Eye (tissue), 1 donor: ENCODE measurements around the gene DHRS7B.
"Not testable (repeated sequence)": the region's sequence is repeated elsewhere in the genome, so short reads cannot be mapped to it uniquely, and the experiment has no call there.

Experiments used
- DNase-seq: peaks from one replicate; pipeline ENCODE4 v3.0.0-alpha.2; 2015

DHRS7B gene

DNA sequence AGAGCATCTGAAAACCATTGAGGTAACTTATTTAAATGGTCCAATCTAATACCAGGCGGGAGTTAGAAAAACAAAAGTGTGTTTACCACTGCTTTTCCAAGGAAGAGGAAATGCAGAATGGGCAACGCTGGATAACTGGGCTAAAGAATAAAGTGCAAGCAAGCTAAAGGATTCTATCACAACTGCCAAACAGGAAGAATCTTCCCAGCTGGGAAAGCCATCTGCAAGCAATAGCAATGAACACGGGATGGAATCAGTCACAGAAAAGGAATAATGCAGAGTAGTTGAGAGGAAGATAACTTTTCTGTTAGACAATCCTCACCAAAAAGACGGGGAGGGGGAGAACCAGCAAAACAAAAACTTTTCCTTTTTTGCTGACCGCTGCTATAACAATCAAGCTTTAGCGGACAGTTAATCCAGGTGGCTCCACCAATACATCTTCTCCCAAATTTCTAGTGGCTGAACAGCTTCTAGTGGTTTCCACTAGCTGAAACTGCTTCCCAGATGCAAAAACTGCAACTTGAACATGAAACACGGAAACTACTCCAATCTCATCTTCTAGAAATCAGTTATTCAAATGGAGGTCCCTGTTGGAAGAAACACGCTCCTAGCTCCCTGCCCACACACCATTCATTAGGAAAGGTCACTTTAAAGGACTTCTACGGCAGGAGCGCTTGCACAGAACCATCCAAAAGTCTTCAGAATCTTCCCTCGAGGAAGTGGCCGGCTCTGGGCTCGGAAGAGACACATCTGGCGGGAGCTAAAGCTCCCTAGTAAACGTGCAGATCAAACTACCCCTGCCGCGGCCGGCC lies 86.3 kb downstream of the DHRS7B start:
- no peak for DNase-seq

DNA sequence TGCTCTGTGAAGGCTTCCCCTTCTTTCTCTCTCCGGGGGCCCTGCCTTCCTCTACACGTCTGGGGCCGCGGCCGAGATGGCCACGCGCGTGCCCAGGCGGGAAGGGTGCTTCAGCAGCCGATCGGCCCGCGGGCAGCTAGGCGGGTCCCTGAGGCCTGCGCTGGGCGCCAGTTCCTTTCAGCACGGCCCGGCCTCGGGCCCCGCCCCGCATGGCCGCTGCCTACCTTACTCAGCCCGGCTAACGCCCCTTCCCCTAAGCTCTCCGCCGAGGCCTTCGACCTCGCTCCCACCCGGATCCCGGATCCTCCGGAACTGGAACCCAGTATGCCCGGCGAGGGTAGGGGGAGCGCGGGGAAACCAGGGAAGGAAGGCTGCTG lies 86.9 kb downstream of the DHRS7B start:
- DNase-seq, result no peak

DNA sequence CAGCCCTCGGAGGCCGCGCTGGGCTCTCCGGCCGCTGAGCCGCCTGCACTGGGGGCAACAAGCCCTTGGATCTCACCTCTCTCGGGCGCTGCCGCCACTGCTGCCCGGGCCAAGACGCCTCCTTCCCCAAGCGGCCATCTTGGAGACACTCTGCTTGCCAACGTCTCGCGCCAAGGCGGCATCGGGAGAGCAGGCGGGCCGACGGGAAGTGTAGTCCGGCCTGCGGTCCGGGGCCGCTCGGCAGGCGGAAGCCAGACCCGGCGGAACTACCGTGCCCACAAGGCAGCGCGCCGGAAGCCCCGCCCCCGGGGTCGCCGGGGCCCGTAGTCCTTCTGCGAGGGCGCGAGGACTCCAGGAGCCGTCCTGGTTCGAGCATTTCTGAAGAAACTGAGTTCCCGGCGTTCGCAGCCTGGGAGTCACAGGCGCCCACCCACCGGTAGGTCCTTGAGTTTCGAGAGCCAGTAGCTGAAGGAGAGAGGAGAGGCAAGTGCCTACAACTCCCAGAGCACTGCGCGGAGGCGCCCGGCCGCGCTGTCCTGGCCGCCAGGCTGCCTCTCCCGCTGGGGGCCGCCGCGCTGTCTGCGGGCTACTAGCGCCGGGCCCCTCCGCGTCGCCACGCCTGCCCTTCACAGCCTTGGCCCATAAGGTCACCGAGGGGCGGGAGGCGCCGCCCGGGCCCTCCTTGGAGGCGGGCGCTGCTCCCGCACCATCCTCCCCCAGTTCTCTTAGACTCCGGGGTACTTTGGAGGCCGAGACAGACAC lies 87.4 kb downstream of the DHRS7B start, which contains the start of gene TMEM11:
Gene TMEM11, minus strand, starts transcription at position 147 of the 762 bp plus-strand sequence. Its CDS starts 9 bp downstream, at position 138.
- DNase-seq, result peak; percentile 97

DNA sequence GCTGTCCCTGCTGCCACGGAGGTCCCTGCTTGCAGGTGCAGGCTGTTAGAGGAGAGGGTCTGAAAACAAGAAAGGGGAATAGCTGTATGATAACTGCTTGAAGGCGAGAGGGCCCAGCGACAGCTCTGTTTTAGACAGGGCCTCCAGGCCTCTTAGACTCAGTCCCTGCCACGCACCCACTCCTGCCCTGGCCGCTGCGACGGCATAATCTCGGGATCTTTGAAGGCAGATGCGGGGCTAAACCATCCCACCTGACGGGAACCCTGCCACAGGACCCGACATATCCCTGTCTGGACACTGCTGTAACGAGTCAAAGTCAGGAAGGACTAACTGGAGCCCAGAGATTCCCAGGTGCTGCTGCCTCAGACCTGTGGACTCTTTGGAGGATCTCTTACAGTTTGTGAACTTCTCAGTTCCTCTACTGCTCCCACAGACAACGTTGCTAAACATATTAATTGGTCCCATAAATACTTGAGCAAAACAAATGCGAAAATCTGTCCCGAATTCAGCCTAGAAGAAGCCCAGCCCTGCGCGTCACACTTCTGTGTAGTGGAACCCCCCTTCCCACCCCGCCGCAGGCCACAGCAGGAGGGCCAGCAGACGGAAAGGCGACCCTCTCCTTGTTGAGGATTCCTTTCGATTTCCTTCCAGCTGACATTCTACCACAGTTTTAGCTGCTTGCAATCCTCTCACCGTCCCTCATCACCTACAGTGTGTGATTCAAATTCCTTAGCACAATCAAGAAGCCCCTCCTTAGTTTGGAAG lies 88.2 kb downstream of the DHRS7B start:
- peak; percentile 69 for DNase-seq

DNA sequence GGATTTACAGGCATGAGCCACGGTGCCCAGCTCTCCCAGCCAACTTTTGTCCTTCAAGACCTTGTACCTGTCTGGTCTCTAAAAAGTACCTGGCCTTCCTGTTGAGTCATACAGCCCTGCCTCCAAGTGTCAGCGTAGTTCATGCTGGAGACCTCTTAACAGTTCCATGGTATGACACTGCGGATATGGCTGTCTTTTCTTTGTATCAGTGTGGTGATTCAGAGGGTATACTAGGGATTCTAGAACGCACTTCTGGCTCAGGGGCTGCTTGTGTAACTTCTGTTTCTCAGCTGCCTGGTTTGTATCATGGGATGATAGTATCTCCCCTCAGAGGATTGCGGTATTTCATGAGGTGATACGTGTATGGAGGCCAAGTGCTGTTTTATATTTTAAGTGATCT lies 89.2 kb downstream of the DHRS7B start:
- DNase-seq, result no peak

DNA sequence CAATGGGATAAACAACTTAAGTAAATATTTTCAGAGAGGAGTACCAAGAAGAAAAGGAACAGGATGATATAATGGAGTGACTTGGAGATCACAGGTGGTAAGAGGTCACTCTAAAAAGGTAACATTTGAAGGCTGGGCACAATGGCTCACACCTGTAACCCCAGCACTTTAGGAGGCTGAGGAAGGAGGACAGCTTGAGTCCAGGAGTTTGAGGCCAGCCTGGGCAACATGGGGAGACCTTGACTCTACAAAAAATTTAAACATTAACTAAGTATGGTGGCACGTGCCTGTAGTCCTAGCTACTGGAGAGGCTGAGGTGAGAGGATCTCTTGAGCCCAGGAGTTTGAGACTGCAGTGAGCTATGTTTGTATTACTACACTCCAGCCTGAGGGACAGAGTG lies 90.6 kb downstream of the DHRS7B start:
- DNase-seq, result no peak

DNA sequence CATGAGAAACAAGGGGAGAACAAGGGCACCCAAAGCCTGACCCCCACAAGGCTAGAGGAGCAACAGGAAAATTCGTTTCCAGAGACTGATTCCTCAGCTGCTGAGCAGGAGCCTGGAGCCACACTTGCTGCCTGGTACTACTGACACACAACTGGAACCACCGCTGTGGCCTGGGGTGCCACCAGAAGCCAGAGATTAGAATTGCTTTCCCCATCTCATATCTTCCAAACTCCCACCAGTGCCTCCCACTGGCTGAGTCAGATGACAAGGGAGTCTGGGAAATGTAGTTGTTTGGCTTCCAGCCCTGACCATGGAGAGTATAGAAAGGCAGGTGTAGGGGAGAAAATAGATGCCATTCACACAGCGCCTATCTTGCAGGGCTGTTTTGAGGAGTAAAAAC lies 91.3 kb downstream of the DHRS7B start:
- DNase-seq, result no peak

DNA sequence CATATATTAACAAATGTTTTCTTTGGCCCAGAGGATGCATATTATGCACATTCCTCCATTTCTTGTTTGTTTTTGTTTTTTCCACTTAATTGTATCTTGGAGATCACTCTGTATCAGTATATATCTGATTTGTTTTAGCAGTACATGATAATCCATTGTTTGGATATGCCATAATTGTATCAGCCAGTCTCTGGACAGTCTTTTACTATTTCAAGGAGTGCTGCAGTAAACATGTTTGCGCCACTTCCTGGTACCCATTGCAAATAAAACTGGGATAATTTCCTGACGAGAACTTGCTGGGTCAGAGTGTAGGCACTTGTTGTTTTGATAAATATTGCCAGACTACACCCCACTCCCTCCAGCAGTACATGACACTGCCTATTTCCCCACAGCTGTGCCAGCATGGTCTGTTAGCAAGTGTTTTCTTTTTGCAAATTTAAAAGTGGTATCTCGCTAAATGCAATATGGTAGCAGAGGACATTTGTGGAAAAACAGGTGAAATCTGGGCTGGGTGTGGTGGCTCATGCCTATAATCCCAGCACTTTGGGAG lies 92.1 kb downstream of the DHRS7B start:
- no peak for DNase-seq

DNA sequence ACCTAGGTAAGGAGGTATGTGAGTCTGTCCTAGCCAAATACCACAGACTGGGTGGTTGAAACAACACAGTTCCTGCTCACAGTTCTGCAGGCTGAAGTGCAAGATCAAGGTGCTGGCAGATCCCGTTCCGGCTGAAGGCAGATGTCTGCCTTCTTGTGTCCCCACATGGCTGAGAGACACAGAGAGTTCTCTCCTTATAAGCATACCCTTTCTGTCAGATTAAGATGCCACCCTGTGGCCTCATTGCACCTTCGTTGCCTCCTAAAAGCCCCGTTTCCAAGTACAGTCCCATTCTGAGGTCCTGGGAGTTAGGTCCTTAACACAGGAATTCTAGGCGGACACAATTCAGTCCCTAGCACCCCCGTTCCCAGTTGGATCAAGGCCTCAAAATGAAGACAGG lies 96.3 kb downstream of the DHRS7B start:
- no peak for DNase-seq

DNA sequence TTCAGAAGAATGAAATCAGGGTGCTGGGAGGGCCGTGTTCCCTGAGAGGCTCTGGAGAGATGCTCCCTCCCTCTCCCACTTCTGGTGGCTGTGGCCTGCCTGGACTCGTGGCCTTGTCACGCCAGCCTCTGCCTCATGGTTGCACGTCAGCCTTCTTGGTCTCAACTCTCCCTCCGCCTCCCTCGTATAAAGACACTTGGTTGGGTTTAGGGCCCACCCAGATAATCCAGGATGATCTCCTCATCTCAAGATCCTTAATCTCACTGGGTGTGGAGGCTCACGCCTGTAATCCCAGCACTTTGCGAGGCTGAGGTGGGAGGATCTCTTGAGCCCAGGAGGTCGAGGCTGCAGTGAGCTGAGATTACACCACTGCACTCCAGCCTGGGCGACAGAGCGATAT lies 100.5 kb downstream of the DHRS7B start:
- not testable (repeated sequence) for DNase-seq

DNA sequence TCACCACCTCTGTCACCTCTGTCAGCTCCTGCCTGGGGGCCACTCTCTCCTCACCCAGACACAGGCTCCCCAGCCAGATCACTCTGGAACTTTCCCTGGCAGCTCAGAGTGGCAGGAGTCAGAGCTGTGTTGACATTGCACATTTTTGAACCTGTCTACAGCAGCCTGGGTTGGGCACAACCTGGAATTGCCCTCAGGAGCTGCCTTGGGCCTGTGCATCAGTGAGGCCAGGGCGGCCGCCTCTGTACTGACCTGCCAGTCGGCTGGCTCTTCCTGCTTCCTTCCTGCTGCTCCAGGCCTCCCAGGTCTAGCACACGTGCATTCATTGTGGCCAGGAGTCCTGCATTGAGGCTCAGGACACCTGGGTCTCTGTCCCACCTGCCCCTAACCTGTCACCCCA lies 101.3 kb downstream of the DHRS7B start:
- DNase-seq, result no peak

DNA sequence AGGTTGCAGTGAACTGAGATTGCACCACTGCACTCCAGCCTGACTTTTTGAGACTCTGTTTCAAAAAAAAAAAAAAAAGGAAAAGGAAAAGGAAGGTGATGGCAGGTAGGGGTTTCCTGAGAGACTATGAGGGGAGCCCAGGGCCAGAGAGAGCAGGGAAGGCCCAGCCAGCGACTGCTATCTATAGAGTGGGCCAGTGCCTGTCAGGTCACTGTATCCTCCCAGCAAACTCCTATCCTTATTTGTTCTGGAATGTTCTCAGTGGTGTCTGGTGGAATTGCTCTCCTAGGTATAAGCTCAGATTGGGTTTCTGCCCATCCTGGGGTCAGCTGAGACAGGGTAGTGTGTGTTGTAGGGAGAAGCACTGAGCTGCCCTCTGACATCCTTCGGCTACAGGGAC lies 102.1 kb downstream of the DHRS7B start:
- no peak for DNase-seq

DNA sequence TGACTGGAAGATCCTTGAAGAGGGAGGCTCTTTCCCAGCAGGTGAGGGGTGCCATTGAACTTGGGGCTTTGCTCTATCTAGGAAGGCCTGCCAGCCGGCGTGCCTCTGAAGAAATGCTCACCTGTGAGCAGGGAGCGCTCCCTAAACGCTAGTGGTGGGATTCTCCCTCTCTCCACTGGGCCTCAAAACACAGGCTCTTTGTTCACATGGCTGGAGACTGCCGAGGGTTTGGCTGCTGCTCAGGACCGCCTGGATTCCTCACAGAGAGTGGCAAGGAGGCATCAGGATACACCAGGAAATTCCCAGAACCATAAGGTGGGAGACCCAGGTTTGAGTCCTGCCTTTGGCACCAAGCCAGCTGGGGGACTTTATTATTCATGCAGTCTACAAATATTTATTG lies 104.8 kb downstream of the DHRS7B start:
- DNase-seq, result no peak

DNA sequence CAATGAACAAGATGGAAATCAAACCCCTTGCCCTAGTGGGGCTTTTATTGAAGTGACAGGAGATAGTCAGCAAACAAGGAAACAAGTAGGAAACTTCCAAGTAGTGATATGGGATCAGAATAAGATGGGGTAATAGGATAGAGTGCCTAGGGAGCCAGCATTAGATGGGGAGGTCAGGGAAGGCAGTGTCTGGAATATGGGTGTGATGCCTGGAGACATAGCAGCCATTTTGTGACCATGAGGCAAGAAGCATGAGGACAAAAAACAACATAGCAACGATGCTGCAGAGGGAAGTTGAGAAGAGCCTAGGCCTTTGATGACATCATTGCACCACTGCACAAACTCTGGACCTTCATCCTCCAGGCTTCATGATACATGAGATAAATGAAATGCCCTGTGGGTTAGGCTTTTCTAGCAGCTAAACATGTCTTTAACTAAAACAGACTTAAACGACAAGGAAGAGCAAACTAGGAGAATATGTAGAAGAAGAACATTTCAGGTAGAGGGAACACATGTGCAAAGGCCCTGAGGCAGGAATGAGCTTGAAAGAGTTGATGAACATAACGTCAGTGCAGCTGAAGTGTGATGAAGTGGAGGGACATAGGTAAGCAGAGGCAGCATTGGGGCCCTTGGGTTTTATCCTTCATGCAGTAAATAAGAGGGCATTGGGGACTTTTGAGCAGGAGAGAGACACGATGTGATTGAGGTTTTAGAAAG lies 105.4 kb downstream of the DHRS7B start:
- DNase-seq, result no peak

DNA sequence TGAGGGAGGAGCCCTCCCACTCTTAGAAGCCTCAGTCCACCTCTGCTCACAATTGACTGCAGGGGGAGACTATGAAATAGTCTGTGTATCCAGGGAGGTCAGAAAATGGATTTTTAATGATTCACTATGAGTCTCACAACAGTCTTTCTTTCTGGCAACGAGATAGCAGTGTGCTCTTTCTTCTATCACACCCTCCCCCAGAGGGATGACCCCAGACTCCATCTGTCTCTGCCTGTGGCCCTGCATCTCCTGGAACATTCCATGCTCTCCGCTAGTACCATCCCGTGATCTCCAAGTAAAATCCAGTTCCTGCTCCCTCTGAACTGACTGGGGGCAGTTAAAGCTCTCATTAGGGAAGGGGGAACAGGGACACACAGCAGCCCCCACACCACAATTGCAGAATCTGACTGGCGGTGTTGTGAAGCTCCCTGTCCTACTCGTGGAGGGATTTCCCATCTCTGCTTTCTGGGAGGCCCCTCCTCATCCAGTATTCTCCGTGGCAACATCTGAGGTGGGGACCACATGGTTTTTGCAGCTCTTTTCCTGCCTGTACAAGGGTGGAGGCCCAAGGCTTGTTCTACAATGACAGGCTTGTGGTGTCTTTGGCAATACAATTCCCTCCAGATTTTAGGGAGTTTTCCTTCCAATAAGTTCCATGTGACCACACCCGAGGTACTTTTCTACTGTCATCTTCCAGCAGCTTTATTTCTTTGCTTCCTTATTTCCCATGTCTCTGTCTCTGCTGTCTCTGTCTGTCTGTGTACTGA lies 107.0 kb downstream of the DHRS7B start:
- DNase-seq, result no peak

DNA sequence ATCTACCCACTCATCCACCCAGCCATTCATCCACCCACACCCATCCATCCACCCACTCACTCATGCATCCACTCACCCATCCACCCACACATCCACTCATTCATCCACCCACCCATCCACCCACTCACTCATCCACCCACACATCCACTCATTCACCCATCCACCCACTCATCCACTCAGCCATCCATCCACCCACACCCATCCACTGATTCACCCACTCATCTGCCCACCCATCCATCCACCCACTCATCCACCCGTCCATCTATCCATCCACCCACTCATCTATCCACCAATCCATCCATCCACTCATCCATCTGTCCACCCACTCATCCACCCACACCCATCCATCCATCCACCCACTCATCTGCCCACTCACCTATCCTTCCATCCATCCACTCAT lies 109.2 kb downstream of the DHRS7B start:
- DNase-seq, result no peak

DNA sequence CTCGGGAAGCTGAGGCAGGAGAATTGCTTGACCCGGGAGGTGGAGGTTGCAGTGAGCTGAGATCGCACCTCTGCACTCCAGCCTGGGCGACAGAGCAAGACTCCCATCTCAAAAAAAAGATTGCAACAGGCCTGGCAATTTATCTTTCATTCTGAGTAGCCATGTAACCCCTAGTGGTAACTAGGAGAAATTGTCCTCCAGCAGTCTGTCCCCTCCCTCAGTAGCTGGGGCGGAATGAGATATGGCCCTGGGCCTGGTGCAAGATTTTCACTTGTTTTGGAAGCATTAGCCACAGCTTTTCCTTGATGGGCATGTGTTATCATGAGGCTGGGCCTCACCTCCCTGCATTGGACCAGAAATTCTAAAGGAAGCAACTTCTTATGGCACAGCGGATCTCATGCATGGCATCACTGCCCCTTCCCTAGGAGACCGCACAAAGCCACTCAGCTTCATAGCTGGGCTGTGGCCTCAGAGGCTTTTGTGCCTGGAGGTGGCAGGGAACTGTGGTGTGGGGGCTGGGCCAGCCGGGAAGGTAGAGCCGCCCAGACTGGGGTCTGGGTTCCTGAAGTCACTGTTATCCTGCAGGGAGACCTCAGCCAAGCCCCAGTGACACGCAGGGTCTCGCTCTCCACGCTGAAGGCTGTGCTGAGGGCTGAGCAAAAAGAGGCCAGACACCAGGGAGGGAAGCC lies 113.1 kb downstream of the DHRS7B start:
- DNase-seq, result peak; percentile 36

DNA sequence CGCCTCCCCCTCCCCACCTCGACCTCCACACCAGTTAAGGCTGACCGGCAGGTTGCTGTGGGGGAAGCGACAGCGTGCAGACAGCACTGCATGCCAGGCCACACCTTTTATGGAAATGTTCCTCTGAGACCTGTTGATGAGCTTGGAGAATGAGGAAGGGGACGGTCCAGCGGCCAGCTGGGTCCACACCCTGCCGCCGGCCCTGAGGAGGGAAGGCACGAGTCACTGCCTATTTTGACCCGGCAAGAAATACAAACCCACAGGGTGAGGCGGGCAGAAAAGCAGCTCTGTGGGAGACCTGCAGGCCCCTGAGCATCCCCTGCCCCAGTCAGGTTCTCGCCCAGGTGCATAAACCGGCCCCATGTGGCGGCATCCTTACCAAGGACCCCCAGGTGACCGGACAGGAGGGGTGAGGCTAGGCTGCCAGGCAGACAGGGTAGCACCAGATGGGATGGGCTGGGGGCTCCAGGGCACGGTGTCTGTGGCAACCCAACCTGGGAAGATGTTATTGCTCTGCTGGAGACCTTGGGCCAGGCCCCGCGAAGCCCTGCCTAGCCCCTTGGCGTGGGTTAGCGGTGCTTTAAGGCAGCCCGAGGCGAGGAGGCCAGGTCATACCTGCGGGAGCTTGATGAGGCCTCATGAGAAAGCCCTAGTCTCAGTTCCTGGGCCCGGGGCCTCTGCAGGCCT lies 113.7 kb downstream of the DHRS7B start:
- DNase-seq, result no peak
